GM23248 (cell line): ENCODE measurements around the gene ATOH7. TPM values are rescaled to one million over a fixed set of nuclear protein-coding genes. Genes with fewer than 3 reads are reported as not detected.
"Not testable (repeated sequence)": the region's sequence is repeated elsewhere in the genome, so short reads cannot be mapped to it uniquely, and the experiment has no call there.

Experiments
- DNase-seq: peaks from one replicate; pipeline ENCODE4 v3.0.0-alpha.2; 2015
- H2AFZ ChIP-seq: fragments of 200-600 bp; sonication (generic); 2 replicates; pipeline ENCODE4 v1.6.1; 2016; ENCODE audit warnings: antibody characterized with exemption
- H3F3A ChIP-seq: fragments of 200-600 bp; sonication (generic); 2 replicates; pipeline ENCODE4 v1.6.1; 2016; ENCODE audit warnings: mild to moderate bottlenecking, antibody characterized with exemption, mixed run types; ENCODE audit not compliant: insufficient read depth
- H3K27ac ChIP-seq: fragments of 200-600 bp; sonication (generic); 2 replicates; pipeline ENCODE4 v1.5.1; 2016; ENCODE audit warnings: mild to moderate bottlenecking
- H3K27me3 ChIP-seq: fragments of 200-600 bp; sonication (generic); replicated peaks from 2 replicates; pipeline ENCODE4 v1.6.1; 2016; ENCODE audit warnings: mild to moderate bottlenecking; ENCODE audit not compliant: insufficient read depth
- H3K36me3 ChIP-seq: fragments of 200-600 bp; sonication (generic); 2 replicates; pipeline ENCODE4 v1.6.1; 2016; ENCODE audit warnings: low read depth, mild to moderate bottlenecking
- H3K4me1 ChIP-seq: fragments of 200-600 bp; sonication (generic); 2 replicates; pipeline ENCODE4 v1.6.1; 2016; ENCODE audit warnings: mild to moderate bottlenecking; ENCODE audit not compliant: insufficient read depth
- H3K4me2 ChIP-seq: fragments of 200-600 bp; sonication (generic); one replicate; pipeline ENCODE4 v1.6.1; 2016; ENCODE audit warnings: mild to moderate bottlenecking; ENCODE audit not compliant: unreplicated experiment
- H3K4me3 ChIP-seq: fragments of 200-600 bp; sonication (generic); 2 replicates; pipeline ENCODE4 v1.5.1; 2016; ENCODE audit warnings: mild to moderate bottlenecking
- H3K79me2 ChIP-seq: fragments of 200-600 bp; sonication (generic); 2 replicates; pipeline ENCODE4 v1.6.1; 2016; ENCODE audit warnings: mild to moderate bottlenecking; ENCODE audit not compliant: insufficient read depth
- H3K9ac ChIP-seq: fragments of 200-600 bp; sonication (generic); 2 replicates; pipeline ENCODE4 v1.6.1; 2016; ENCODE audit warnings: mild to moderate bottlenecking
- H3K9me2 ChIP-seq: fragments of 200-600 bp; sonication (generic); 2 replicates; pipeline ENCODE4 v1.6.1; 2016; ENCODE audit warnings: mixed run types, mild to moderate bottlenecking, moderate library complexity; ENCODE audit not compliant: insufficient read depth
- H3K9me3 ChIP-seq: fragments of 200-600 bp; sonication (generic); one replicate; pipeline ENCODE4 v1.6.1; 2017; ENCODE audit warnings: low read depth
- H4K20me1 ChIP-seq: fragments of 200-600 bp; sonication (generic); 2 replicates; pipeline ENCODE4 v1.6.0; 2016; ENCODE audit not compliant: insufficient read depth
- EZH2 ChIP-seq: fragments of 200-600 bp; sonication (generic); IDR thresholded peaks from 2 replicates; pipeline ENCODE4 v1.6.1; 2018; ENCODE audit warnings: antibody characterized with exemption, mild to moderate bottlenecking; ENCODE audit not compliant: insufficient read depth, poor library complexity, severe bottlenecking
- EZH2phosphoT487 ChIP-seq: fragments of 200-600 bp; sonication (generic); IDR thresholded peaks from 2 replicates; pipeline ENCODE4 v1.6.1; 2018; ENCODE audit warnings: antibody characterized with exemption, moderate library complexity, mild to moderate bottlenecking, low read depth; ENCODE audit not compliant: insufficient read depth
- WGBS, 2 experiments: methylation state at CpG; one replicate each; pipeline ENCODE4 v1.1.6; 2015 to 2017; ENCODE audit warnings: low lambda C conversion rate in 2 of 2, low coverage in 1 of 2; ENCODE audit errors: missing lambda C conversion rate in 2 of 2; 5-methylcytosine and 5-hydroxymethylcytosine counted together
- in situ Hi-C: fragments of 300-500 bp; cut with MboI; formaldehyde crosslinking; loops from 2 replicates; pipeline ENCODE4 v1.15.0; 2020
- polyA plus RNA-seq: library from polyadenylated mRNA; unstranded; fragments of >200 nt; fragmentation: Nextera tagmentation; extraction: Ambion mirVana; gene quantifications from 2 replicates; pipeline ENCODE4 v1.2.1, GENCODE V29; 2016
- total RNA-seq: library from RNA; depleted of rRNA; stranded (reverse); fragments of >200 nt; shearing (Covaris generic); gene quantifications from 2 replicates; pipeline ENCODE4 v1.2.3, GENCODE V29; 2014

ATOH7 gene
- total and polyA plus RNA-seq, 2 experiments from 2014 or later = not detected

- 77 to 84% methylated on average over 3 of the region's 3 CpGs for WGBS, 2 experiments
- no peak overlapping the region for H3K4me2 ChIP-seq
- no peaks in the 10 kb centered on the region for H4K20me1 ChIP-seq
- in situ Hi-C loops = no loop called here
- peaks cover 34% of the 10 kb centered on the region for H3K36me3 ChIP-seq
- H3K27me3 ChIP-seq = no peaks in the 10 kb centered on the region
- H3K4me1 ChIP-seq = peaks cover 9% of the 10 kb centered on the region
- H3K9me2 ChIP-seq = no peaks in the 10 kb centered on the region
- H2AFZ ChIP-seq = no peak overlapping the region
- no peak overlapping the region for H3K9ac ChIP-seq
- DNase-seq = no peak
- no peak overlapping the region for H3K27ac ChIP-seq
- no peak overlapping the region for H3K4me3 ChIP-seq
- H3K79me2 ChIP-seq = peaks cover 17% of the 10 kb centered on the region
- no peak for TF ChIP-seq EZH2
- TF ChIP-seq EZH2phosphoT487 = no peak
- no peaks in the 10 kb centered on the region for H3K9me3 ChIP-seq
- peaks cover 23% of the 10 kb centered on the region for H3F3A ChIP-seq
Observed at GRCh38 chr10:68196701-68197100, 35.2 kb downstream of the ATOH7 start.

- H3K4me2 ChIP-seq, H4K20me1 ChIP-seq, H3K27me3 ChIP-seq, DNase-seq, H3K9me2 ChIP-seq, in situ Hi-C loops, H2AFZ ChIP-seq, H3K27ac ChIP-seq, H3K4me1 ChIP-seq, H3K9ac ChIP-seq, H3K9me3 ChIP-seq, H3K4me3 ChIP-seq: not testable (repeated sequence)
- Histone ChIP-seq H3F3A (peaks cover 21% of the 10 kb centered on the region), H3K36me3 (peaks cover 37% of the 10 kb centered on the region), H3K79me2 (peaks cover 23% of the 10 kb centered on the region)
- whole genome bisulfite sequencing, 2 experiments = 85 to 96% methylated on average over 2 of the region's 2 CpGs
Observed at GRCh38 chr10:68195776-68196175, 36.1 kb downstream of the ATOH7 start.

GRCh38 chr10:68194290-68194689 is 37.6 kb downstream of the ATOH7 start:
- no peaks in the 10 kb centered on the region for H3K9me3 ChIP-seq
- H3K27ac ChIP-seq = no peak overlapping the region
- H3K4me2 ChIP-seq = no peak overlapping the region
- H3K9ac ChIP-seq = no peak overlapping the region
- H3K9me2 ChIP-seq = no peaks in the 10 kb centered on the region
- peaks cover 14% of the 10 kb centered on the region for H3F3A ChIP-seq
- peaks cover 23% of the 10 kb centered on the region for H3K79me2 ChIP-seq
- in situ Hi-C loops = no loop called here
- WGBS, 2 experiments = 95% methylated on average over 6 of the region's 6 CpGs
- H3K27me3 ChIP-seq = no peaks in the 10 kb centered on the region
- H3K36me3 ChIP-seq = peaks cover 27% of the 10 kb centered on the region
- peaks cover 8% of the 10 kb centered on the region for H3K4me1 ChIP-seq
- H3K4me3 ChIP-seq = no peak overlapping the region
- no peaks in the 10 kb centered on the region for H4K20me1 ChIP-seq
- no peak for TF ChIP-seq EZH2phosphoT487
- no peak for TF ChIP-seq EZH2
- DNase-seq = no peak
- no peak overlapping the region for H2AFZ ChIP-seq

- Histone ChIP-seq H3K27me3 (no peaks in the 10 kb centered on the region), H4K20me1 (no peaks in the 10 kb centered on the region)
- WGBS, 2 experiments = 78 to 80% methylated on average over 3 of the region's 3 CpGs
Observed at GRCh38 chr10:68192113-68192512, 39.8 kb downstream of the ATOH7 start.

GRCh38 chr10:68188835-68189234 is 43.1 kb downstream of the ATOH7 start:
- Histone ChIP-seq H3K27me3 (no peaks in the 10 kb centered on the region), H3K9me3 (no peaks in the 10 kb centered on the region), H2AFZ (no peak overlapping the region), H3F3A (peaks cover 11% of the 10 kb centered on the region), H4K20me1 (no peaks in the 10 kb centered on the region), H3K9me2 (no peaks in the 10 kb centered on the region), H3K79me2 (peaks cover 23% of the 10 kb centered on the region), H3K36me3 (peaks cover 8% of the 10 kb centered on the region; the same call in 1 of the 2 replicates), H3K27ac (no peak overlapping the region), H3K4me1 (peaks cover 8% of the 10 kb centered on the region), H3K9ac (no peak overlapping the region), H3K4me2 (no peak overlapping the region), H3K4me3 (no peak overlapping the region)
- no peak for DNase-seq
- 83 to 85% methylated on average over 6 of the region's 6 CpGs for WGBS, 2 experiments
- TF ChIP-seq EZH2 = no peak
- TF ChIP-seq EZH2phosphoT487 = no peak
- in situ Hi-C loops = no loop called here

More at GRCh38 chr10:68192113-68192512, 39.8 kb downstream of the ATOH7 start:
- Histone ChIP-seq H3K9me3 (no peaks in the 10 kb centered on the region), H3K79me2 (peaks cover 23% of the 10 kb centered on the region), H3K36me3 (peaks cover 22% of the 10 kb centered on the region), H3K4me2 (no peak overlapping the region), H3K9ac (no peak overlapping the region), H2AFZ (no peak overlapping the region), H3F3A (peaks cover 11% of the 10 kb centered on the region), H3K9me2 (no peaks in the 10 kb centered on the region), H3K4me3 (no peak overlapping the region), H3K4me1 (peaks cover 8% of the 10 kb centered on the region), H3K27ac (no peak overlapping the region)
- TF ChIP-seq EZH2 = no peak
- no peak for TF ChIP-seq EZH2phosphoT487
- in situ Hi-C loops = no loop called here
- DNase-seq = peak; percentile 60
